ENCODE results near the gene SHMT1.
A peak's percentile ranks its signal among the peaks of the same experiment; 100 is the strongest.
"Not testable (repeated sequence)": the region's sequence is repeated elsewhere in the genome, so short reads cannot be mapped to it uniquely, and the experiment has no call there.

The SHMT1 gene

GRCh38 chr17:18382441-18383078, 19.2 kb upstream of the SHMT1 start:
- H3K4me2 ChIP-seq, result peak overlapping the region; percentile 36; the same call in 1 of the 2 replicates
- H3K27me3 ChIP-seq, result peaks cover 17% of the 10 kb centered on the region
- no peaks in the 10 kb centered on the region for H4K20me1 ChIP-seq
- no peaks in the 10 kb centered on the region for H3K36me3 ChIP-seq
- H3K9me3 ChIP-seq, result no peaks in the 10 kb centered on the region
- peaks cover 17% of the 10 kb centered on the region for H3K4me1 ChIP-seq
- no peak overlapping the region for H3K9ac ChIP-seq
- no peak overlapping the region for H3K4me3 ChIP-seq
- H3K27ac ChIP-seq, result no peak overlapping the region
- no peak for TF ChIP-seq Cebpa-rat (IDR thresholded peaks at IDR 0.05)

DNA sequence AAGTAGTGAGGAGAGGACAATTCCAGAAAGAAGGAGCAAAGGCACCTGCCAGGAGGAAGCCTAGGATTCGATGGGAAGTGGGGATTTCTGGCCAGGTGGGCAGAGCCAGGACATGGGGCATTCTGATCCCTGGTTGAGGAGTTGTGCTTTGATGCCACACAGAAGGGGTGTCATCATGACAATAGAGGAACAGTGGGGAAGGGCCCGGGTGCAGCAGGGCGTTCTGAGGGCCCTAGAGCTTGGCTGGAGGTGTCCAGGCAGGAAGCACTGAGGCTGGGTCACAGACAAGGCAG, 18.5 kb upstream of the SHMT1 start:
- Histone ChIP-seq H3K27me3 (peaks cover 17% of the 10 kb centered on the region), H4K20me1 (no peaks in the 10 kb centered on the region), H3K4me3 (no peak overlapping the region), H3K4me1 (peaks cover 23% of the 10 kb centered on the region), H3K4me2 (no peak overlapping the region), H3K27ac (no peak overlapping the region), H3K9me3 (no peaks in the 10 kb centered on the region), H3K36me3 (no peaks in the 10 kb centered on the region), H3K9ac (no peak overlapping the region)
- no peak for TF ChIP-seq Cebpa-rat (IDR thresholded peaks at IDR 0.05)

DNA sequence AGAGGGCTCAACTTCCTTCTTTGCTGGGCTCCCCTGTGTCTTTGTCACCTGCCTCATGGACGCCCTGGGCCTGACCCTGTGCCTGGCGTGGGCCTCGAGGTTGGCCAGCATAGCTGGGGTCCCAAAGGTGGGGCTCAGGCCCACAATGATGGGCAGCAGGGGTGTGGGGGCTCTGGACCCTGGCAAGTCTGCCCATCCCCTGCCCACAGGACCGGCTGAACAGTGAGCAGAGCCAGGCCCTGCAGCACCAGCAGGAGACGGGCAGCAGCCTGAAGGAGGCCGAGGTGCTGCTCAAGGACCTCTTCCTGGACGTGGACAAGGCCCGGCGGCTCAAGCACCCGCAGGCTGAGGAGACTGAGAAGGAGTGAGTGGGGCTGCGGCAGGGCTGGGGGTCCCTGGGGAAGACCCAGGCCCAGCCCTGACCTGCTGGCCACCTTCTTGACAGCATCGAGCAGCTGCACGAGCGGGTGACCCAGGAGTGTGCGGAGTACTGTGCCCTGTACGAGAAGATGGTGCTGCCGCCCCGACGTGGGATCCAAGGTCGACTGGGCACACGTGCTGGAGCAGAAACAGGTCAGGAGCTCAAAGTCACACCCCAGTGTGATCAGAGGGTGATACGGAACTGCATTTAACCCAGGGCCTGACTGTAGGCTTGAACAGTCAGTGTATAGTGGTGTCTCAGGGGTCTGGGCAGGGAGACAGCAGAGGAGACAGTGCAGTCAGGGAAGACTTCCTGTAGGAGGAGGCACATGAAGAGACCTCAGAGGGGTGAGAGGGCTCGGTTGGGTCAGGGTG, 18.0 kb upstream of the SHMT1 start:
- H3K4me1 ChIP-seq, result peaks cover 29% of the 10 kb centered on the region
- TF ChIP-seq Cebpa-rat (IDR thresholded peaks at IDR 0.05), result no peak
- no peak overlapping the region for H3K4me3 ChIP-seq

GRCh38 chr17:18380471-18381157, 17.3 kb upstream of the SHMT1 start:
- no peaks in the 10 kb centered on the region for H3K9me3 ChIP-seq
- peaks cover 17% of the 10 kb centered on the region for H3K27me3 ChIP-seq
- H3K4me2 ChIP-seq, result no peak overlapping the region
- H3K36me3 ChIP-seq, result no peaks in the 10 kb centered on the region
- no peak overlapping the region for H3K9ac ChIP-seq
- H3K4me3 ChIP-seq, result no peak overlapping the region
- H3K27ac ChIP-seq, result no peak overlapping the region
- H3K4me1 ChIP-seq, result peaks cover 33% of the 10 kb centered on the region
- no peak for TF ChIP-seq Cebpa-rat (IDR thresholded peaks at IDR 0.05)
- no peaks in the 10 kb centered on the region for H4K20me1 ChIP-seq

More for the DNA sequence above, 18.0 kb upstream of the SHMT1 start:
- Histone ChIP-seq H3K27ac (no peak overlapping the region), H4K20me1 (no peaks in the 10 kb centered on the region), H3K9ac (no peak overlapping the region), H3K27me3 (peaks cover 17% of the 10 kb centered on the region), H3K9me3 (no peaks in the 10 kb centered on the region), H3K36me3 (no peaks in the 10 kb centered on the region), H3K4me2 (no peak overlapping the region)

GRCh38 chr17:18379246-18380146, 16.1 kb upstream of the SHMT1 start:
- no peak for TF ChIP-seq Cebpa-rat (IDR thresholded peaks at IDR 0.05)
- Histone ChIP-seq H3K4me1 (peaks cover 33% of the 10 kb centered on the region), H3K4me3 (no peak overlapping the region), H4K20me1 (no peaks in the 10 kb centered on the region), H3K9me3 (peaks cover 6% of the 10 kb centered on the region; the same call in 1 of the 2 replicates), H3K9ac (no peak overlapping the region), H3K4me2 (no peak overlapping the region), H3K27me3 (peaks cover 17% of the 10 kb centered on the region), H3K36me3 (no peaks in the 10 kb centered on the region), H3K27ac (no peak overlapping the region)

- not testable (repeated sequence) for H3K36me3 ChIP-seq, H3K9me3 ChIP-seq, H3K27ac ChIP-seq, H3K9ac ChIP-seq, H3K4me3 ChIP-seq, H4K20me1 ChIP-seq, H3K4me2 ChIP-seq
- H3K27me3 ChIP-seq, result peaks cover 17% of the 10 kb centered on the region
- peaks cover 28% of the 10 kb centered on the region for H3K4me1 ChIP-seq
Observed at GRCh38 chr17:18378614-18379013, 15.3 kb upstream of the SHMT1 start.

DNA sequence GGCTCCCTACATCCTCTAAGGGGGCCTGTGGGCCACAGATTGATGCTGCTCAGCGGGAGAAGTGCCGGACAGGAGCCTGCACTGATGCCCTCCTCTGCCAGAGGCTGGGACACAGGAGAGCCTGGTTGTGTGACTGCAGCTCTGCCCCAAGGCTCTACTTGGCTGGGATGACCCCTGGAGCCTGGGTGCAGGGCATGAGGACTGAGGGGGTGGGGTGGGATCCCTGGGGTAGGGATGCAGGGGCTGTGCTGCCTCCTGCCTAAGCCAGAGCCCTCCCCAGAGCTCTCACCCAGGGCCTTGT, 14.8 kb upstream of the SHMT1 start:
- H3K4me2 ChIP-seq, result peak overlapping the region; percentile 79; the same call in 1 of the 2 replicates
- TF ChIP-seq Cebpa-rat (IDR thresholded peaks at IDR 0.05), result no peak
- no peak overlapping the region for H3K27ac ChIP-seq

DNA sequence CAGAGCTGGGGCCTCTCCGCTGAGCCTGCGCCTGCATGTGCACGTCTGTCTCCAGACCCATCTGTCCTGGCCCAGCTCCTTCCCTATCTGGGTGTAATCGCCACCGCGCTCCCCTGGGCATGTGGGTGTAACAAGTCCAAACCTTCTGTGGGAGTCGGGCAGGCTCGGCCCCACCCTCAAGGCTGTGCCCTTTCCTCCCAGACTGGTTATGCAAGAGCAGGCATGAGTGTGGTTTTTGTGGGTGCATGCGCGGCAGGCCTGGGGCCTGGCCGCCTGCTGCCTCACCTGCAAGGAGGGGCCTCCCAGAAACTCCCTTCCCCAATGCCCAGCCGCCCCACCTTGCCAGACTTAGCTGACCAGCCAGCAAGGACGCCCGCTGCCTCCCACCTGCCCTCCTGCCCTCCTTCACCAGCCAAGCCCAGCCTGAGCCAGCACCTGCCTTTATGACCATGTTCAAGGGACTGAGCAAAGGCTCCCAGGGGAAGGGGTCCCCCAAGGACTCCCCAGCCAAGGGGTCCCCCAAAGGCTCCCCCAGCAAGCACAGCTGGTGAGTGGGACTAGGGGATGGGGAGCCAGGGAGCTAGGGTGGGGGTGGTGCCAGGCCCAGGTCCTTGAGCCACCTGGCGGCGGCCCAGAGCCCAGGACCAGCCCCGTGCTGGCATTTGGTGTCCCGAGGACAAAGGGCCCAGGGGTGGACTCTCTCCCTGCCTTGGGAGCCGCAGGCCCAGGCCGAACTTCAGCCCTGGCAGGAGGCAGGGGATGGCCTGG, 14.3 kb upstream of the SHMT1 start, which contains the start of gene EVPLL:
EVPLL (plus strand) TSS at position 342 of the 768 bp plus-strand sequence. CDS start 3,160 bp downstream, outside the sequence.
- H3K4me2 ChIP-seq, result peak within 1 kb of the TSS; percentile 79
- no peak within 1 kb of the TSS for H3K4me3 ChIP-seq

More for the DNA sequence above, 14.8 kb upstream of the SHMT1 start:
- peaks cover 17% of the 10 kb centered on the region for H3K27me3 ChIP-seq
- H3K9me3 ChIP-seq, result peaks cover 6% of the 10 kb centered on the region; the same call in 1 of the 2 replicates
- H3K4me3 ChIP-seq, result no peak overlapping the region
- no peaks in the 10 kb centered on the region for H4K20me1 ChIP-seq
- no peaks in the 10 kb centered on the region for H3K36me3 ChIP-seq
- H3K4me1 ChIP-seq, result peaks cover 26% of the 10 kb centered on the region
- no peak overlapping the region for H3K9ac ChIP-seq

DNA sequence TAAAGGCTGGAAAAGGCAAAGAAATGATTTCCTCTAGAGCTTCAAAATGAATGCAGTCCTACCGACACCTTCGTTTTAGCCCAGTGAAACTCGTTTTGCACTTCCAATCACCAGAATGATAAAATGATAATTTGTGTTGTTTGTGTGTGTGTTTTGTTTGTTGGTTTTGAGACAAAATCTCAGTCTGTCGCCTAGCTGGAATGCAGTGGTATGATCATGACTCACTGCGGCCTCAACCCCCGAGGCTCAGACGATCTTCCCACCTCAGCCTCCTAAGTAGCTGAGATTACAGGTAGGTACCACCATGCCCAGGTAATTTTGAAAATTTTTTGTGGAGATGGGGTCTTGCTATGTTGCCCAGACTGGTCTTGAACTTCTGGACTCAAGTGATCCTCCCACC, 10.9 kb upstream of the SHMT1 start:
- Histone ChIP-seq H3K4me2 (no peak overlapping the region), H3K4me3 (no peak overlapping the region), H3K4me1 (peaks cover 27% of the 10 kb centered on the region), H3K27me3 (no peaks in the 10 kb centered on the region), H3K36me3 (no peaks in the 10 kb centered on the region), H3K9ac (no peak overlapping the region), H3K27ac (no peak overlapping the region), H4K20me1 (no peaks in the 10 kb centered on the region), H3K9me3 (peaks cover 6% of the 10 kb centered on the region; the same call in 1 of the 2 replicates)
- TF ChIP-seq Cebpa-rat (IDR thresholded peaks at IDR 0.05), result no peak

More for the DNA sequence above, 14.3 kb upstream of the SHMT1 start, which contains the start of gene EVPLL:
- peaks cover 12% of the 10 kb centered on the region for H3K27me3 ChIP-seq
- no peaks in the 10 kb centered on the region for H3K36me3 ChIP-seq
- H3K4me1 ChIP-seq, result peaks cover 22% of the 10 kb centered on the region
- peak; percentile 75 for TF ChIP-seq Cebpa-rat (IDR thresholded peaks at IDR 0.05)
- H4K20me1 ChIP-seq, result no peaks in the 10 kb centered on the region
- no peak within 1 kb of the TSS for H3K27ac ChIP-seq
- no peak within 1 kb of the TSS for H3K9ac ChIP-seq
- H3K9me3 ChIP-seq, result peaks cover 6% of the 10 kb centered on the region; the same call in 1 of the 2 replicates

GRCh38 chr17:18373181-18373580, 9.8 kb upstream of the SHMT1 start:
- H3K9me3 ChIP-seq, H3K27ac ChIP-seq, H3K4me2 ChIP-seq, H3K9ac ChIP-seq, H3K27me3 ChIP-seq, H4K20me1 ChIP-seq, H3K36me3 ChIP-seq, H3K4me3 ChIP-seq: not testable (repeated sequence)
- peaks cover 27% of the 10 kb centered on the region for H3K4me1 ChIP-seq
